GM21576 (cell line): ENCODE results near the gene MACROD2.
A peak's percentile ranks its signal among the peaks of the same experiment; 100 is the strongest.
"Not testable (repeated sequence)": the region's sequence is repeated elsewhere in the genome, so short reads cannot be mapped to it uniquely, and the experiment has no call there.

Source experiments
- ATAC-seq: cut with Tn5 transposase; IDR thresholded peaks from one replicate; pipeline ENCODE4 v1.9.1; 2021; ENCODE audit warnings: mild to moderate bottlenecking, moderate library complexity; ENCODE audit not compliant: unreplicated experiment

The MACROD2 gene

DNA sequence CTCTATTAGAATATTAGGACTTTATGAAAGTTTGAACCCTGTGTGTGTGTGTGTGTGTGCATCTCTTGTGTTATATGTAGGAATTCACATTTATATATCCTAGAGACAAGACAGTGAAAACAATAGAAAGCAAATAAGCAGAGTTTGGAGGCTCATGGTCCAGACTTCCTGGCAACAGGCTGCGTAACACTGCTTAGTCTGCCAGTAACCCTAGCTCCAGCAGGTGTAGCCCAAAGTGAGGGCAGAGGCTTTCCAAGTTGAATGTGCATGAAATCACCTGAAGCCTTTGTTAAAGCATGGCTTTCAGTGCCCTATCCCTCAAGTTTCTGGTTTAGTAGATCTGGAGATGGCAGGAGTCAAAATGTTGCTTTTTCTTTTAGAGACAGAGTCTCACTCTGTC is 2008.0 kb downstream of the MACROD2 start:
- ATAC-seq = no peak

DNA sequence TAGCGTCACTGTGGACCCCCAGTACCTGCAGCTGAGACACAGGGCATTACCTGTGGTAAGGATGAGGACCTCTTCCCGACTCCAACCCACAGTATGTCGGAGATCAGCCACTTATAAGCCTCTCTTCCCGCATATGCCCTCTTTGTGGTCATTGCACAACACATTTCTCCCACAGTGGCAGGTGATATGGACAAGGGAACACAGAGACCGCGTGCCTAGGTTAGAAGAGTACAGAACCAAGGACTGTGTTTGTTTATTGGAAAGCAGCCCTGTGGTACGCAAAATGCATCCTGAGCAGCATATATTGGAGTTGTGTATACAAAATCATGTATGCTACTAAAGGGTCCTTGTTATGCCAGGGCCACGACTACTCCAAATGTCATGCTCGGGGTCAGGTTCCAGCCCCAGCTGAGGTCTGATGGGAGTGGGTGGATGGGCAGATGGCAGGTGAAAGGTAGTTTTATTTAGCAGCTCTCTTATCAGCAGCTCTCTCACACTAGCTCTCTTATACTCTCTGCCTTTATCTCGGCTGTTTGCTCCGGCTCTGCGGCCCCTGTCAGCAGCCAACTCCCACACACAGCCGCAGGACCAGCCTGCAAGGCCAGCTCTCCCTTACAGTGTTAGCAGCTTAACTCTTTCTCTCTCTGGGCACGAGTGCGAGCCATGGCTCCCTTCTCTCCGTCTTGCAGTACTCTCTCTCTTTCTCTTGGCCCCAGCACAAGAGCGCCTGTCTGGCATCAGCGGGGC is 2009.0 kb downstream of the MACROD2 start:
- no peak for ATAC-seq

DNA sequence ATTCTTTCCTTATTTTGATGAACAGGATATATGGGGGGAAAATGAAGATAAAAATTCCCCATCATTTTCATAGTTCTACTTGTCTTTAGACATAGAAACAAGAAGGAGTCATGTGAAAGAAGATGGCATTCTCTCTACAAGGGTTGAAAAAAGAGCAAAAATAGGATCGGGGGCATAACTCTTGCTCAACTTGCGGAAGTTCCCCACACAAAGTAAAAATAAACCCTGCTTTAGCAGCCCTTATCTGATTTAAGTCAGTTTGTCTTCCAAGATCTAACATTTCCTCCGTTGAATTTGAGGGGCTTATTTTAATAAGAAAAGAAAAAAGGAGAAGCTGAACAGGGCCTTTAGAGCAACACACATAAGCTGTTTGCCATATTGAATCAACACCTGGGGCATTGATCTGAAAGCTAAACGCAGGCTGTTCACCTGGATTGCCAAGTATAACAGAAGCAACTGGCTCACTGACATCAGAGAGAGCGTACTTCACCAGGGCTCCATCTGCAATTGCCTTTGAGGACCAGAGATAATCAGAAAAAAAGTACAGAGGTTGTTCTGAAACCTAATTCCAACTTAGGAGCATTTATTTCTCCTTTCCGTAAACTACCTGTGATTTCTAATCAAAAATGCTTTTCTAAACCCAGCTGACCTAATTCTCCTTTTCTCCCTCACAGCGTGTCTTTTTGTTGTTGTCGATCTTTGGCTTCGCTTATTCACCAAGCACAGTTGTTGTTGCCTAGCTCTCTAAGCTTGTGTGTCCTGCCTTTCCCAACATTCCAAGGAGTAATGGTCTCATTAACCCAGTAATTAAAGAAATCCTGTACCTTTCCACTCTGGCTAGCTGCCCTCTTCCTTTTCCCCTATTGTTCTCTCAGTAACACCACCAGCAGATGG is 2010.0 kb downstream of the MACROD2 start:
- no peak for ATAC-seq

DNA sequence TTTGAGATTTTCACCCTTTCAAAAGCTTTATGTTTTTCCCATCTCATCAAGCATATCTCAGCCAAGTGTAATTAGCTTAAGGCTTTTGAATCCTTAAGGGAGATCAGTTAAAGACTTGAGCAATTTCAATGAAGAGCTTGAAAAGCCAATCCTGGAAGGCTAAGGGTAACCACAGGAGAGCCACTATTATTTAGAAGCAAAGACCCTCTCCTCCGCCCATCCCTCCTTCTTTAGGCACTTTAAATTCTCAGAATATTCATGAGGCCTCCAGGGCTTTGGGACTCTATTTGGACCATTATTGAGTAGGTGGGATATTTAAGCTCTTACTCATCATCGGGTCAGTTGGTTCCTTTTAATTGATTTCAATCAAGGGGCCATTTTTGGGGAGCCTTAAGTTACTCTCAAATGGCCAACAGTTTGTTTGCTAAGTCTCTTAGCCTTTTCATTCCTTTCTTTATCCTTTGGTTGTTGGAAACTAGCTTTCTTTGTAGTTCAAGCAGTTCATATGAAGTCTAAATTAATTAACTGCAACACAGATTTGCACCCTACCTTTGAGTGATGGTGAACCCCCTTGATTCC is 2010.7 kb downstream of the MACROD2 start:
- ATAC-seq = no peak

DNA sequence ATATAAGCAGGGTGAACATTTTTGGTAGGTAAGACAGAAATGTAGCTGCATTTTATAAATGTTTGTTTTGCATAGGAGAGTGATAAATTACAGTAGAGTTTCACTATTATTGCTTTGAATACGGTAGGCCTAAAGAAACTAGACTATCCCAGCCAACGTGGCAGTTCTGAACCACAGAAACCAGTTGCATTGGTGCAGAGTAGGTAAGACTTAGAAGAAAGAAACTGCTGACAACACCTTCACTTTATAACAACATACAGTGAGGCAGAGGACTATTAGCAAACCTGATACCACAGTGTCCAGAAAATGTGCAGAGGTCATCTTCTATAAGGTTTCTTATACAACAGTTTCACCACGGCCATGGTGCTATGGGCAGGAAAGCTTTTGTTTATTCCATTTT is 2011.8 kb downstream of the MACROD2 start:
- peak; percentile 93 for ATAC-seq

DNA sequence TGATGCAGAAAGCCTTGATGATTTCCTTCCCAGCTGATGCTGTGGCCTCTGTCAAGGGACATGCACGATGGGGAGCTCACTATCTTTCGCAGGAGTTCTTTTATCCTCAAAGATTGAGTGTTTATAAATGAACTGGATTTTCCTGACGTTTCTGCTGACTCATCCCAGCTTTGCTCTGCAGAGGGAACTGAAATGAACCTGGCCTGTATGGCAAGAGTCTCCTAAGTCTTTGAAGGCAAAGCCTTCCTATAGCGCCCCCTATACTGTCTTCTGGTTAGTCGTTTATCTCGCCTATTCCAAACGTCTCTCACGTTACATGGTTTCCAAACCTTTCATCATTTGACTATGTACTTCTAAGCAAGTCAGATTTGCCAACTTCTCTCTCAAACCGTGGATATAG is 2012.6 kb downstream of the MACROD2 start:
- ATAC-seq = no peak

DNA sequence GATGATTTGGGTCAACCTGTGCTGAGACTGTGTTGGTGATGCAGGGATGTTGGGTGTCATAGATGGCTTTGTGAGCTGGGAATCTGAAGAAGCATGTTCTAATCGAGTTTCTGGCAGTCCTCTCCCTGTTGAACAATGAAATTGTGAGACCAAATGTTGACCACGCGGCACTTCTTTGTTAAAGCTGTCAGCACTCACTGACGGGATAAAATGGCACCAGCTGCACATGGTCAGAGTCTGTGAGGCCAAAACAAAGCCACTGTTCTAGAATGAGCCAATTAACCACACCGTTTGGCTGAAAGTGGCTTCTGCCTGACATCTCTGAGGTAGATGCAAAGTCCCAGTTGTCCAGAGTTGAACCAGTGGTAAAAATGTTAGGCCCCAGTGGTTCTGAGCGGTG is 2015.7 kb downstream of the MACROD2 start:
- ATAC-seq = no peak

DNA sequence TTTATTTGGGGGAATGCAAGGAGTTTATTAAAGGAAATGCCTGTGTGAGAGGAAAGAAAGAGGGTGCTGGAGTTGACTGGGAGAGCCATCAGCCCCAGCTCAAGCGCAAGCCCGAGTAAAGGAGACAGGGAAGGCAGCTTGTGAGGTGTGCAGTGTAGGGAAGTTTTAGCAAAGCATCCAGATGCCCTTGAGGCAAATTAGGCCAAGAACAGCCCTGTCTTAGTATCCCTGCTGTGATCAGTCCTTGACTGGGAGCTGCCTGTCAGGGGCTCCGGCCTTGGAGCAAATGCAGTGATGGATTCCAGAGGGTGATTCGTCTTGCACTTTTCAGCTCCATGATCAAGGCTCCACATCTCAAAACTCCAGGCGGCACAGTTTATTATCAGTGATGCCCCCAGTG is 2016.2 kb downstream of the MACROD2 start:
- no peak for ATAC-seq

DNA sequence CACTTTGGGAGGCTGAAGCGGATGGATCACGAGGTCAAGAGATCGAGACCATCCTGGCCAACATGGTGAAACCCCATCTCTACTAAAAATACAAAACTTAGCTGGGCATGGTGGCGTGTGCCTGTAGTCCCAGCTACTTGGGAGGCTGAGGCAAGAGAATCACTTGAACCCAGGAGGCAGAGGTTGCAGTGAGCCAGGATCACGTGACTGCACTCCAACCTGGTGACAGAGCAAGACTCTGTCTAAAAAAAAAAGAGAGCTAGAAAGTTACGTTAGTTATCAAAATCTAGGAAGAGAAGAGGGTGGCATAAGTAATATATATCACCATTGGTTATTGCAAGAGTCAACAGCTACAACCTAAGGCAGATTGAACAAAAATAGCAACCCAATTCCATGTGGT is 2017.6 kb downstream of the MACROD2 start:
- ATAC-seq = not testable (repeated sequence)

DNA sequence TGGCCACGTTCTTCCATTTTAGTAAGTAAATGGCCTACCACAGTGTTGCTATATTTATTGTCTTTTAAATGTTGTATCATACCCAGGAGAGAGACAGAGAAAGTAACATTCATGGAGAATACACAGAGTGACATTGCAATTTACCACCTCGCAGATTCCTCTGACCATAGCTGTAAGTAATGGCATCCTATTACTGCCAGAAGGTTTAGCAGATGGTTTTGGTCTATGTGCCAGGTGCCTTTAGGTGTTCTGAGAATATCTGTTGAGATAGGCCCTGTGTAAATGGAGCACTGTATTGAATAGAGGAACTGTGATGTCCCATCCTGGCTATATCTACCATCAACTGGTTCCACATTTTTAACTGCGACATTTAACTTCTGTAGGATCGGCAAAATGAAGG is 2018.3 kb downstream of the MACROD2 start:
- ATAC-seq = no peak

DNA sequence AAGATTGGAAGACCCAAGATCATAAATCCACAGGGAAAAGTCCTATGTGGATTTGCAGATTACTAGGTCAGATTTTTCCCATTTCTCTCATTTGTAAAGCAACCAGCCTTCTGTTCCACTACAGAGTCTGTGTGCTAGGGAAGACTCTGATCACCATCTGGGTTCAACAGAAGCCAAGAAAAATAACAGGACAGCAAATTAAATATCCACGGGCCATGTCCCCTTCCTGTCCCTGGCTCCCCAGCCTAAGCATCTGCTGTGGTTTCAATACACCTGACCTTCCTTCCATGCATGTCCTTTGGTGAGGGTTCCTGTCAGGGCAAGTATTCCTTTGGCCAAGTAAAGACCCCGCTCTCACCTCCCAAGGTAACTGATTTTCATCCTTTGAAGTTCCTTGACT is 2019.1 kb downstream of the MACROD2 start:
- no peak for ATAC-seq

DNA sequence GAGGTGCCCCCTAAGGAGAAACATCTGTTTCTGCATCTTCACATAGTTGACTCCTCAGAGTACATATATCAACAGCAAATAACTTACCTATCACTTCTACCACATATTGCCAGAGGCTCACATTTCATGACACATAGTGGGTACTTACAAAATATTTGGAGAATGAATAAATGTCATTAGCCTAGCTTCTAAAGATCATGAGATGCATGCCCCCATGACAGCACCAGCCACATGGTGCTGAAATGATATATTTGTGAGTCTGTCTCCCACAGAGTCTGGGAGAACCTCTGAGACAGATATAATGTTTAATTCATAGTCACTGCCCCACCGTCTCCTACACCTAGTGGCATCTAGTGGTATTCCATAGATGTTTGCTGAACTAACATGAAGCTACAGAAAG is 2022.3 kb downstream of the MACROD2 start:
- no peak for ATAC-seq

DNA sequence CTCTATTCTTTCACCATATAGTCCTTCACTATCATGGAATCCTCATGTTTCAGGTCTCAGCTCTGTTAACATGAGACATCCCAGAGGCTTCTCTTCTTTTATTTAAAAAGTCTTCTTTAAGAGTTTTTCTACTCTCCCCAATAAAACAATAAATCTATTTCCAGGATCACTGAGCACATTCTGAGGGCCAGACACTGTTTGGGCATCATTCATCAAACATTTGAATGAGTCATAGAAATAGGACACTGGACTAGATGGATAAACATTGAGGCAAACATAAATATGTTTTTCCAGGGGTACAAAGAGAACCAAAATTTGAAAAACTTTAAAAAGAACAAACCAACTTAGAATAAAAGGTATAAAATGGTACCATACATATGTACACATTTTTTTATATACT is 2023.6 kb downstream of the MACROD2 start:
- no peak for ATAC-seq

DNA sequence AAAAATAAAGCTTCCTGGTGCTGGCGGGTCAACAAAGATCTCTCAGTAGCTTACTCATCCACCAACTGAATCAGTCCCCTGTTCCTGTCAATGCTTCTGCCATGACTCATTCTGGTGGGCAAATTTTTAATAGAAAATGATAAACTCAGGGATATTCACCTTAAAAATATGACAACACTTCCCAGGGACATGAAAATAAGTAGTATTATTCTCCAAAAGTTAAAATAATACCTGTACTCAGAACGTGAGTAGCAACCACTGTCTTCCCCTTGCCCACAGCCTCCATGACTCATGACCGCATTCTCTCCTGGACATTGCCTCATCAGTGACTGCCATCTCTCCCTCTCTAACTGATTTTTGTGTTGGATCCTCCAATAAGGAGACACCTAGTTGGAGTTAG is 2025.7 kb downstream of the MACROD2 start:
- no peak for ATAC-seq

DNA sequence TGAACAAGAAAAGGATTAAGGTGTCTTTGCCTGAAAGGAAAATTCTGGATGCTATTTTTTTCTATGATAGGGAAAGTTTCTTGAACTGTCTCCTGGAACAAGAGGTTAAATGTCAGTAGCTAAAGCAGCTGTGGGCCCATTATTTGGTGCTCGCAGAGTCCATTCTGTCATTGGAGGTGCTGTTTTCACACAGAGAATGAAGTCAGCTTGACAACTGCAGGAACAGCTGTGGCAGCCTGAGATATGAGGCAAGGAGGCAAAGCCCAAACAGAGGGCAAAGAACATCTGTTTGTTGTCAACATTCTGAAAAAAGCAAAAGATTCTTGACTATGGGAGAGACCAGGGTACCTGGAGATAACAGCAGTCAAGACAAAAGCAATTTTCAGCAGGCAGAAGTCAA is 2029.8 kb downstream of the MACROD2 start:
- no peak for ATAC-seq

DNA sequence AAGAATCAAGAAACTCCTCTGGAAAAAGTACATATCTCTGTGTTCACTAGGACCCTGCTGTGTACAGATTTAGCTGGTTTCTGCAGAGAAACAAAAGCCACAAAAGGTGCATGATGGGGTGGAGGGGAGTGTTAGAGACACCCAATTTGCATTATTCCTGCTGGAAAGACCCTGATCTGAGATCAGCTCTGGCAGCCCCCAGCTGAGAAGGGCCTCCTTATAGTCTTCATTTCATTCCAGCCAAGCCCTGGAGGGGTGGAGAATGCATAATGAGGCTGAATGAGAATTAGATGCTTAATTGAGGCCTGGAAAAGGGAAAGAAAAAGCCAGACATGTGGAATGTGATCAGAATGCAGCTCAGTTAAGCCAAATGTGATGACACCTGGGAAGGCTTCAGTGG is 2032.4 kb downstream of the MACROD2 start:
- ATAC-seq = no peak

DNA sequence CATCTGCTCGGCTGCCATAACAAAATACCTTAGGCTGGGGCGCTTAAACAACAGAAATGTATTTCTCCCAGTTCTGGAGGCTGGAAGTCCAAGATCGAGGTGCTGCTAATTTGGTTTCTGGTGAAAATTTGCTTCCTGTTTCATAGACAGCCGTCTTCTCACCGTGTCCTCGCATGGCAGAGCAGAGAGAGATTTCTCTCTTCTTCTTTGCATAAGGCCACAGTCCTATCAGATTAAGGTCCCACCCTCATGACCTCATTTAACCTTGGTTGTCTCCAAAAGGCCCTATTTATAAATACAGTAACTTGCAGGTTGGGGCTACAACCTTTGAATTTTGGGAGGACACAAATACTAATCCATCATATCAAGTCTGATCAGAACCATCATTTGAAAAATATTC is 2033.6 kb downstream of the MACROD2 start:
- peak; percentile 75 for ATAC-seq

DNA sequence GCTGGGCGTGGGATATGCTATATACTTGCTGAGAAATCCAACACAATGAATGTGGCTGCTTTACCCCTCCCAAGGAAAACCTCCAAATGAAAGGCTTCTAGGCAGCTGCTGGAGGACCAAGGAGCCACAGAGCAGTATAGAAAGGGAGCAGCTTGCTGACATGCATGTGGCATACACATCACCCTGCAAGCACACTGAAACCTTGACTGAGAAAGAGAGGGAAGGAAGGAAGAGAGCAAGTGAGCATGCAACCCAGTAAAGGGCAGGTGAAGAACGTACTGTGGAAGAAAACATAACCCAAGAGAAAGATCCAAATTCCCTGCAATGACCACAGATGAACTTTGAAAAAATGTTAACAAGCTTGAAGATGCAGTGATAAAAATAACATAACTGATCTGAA is 2034.9 kb downstream of the MACROD2 start:
- no peak for ATAC-seq

DNA sequence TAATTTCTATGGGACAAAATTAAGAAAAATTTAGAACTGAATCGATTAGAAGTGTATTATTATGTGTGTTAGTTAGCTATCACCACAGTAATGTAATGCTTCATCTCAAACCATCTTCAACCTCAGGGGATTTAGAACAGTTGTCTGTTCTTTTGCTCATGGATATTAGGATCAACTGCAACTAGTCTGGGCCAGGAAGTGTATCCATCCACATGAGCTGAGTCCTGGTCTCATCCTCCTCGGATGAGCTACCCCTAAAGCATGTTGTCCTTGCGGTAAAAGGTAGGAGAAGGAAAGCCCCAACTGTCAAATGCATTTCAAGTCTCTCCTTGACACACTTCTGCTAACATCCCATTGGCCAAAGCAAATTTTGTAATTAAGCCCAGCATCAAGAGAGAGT is 2040.3 kb downstream of the MACROD2 start:
- ATAC-seq = no peak

DNA sequence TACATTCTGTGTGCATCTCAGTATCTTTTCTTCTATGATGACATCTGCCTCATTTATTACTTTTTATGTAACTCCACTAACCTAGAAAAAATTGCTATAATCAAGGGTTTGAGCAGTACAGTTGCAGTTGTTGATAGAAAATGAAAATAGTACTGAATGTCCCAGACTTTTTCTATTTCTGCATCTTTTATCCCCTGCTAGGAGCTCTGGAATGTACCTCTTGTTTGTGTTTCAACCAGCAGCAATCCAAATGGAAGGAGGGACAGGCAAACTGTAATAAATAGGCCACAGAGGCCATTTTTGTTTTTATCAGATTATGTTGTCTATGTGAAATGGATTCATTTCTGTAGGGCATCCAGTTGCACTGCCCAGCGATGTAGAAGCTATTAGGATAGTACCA is 2041.0 kb downstream of the MACROD2 start:
- ATAC-seq = no peak

DNA sequence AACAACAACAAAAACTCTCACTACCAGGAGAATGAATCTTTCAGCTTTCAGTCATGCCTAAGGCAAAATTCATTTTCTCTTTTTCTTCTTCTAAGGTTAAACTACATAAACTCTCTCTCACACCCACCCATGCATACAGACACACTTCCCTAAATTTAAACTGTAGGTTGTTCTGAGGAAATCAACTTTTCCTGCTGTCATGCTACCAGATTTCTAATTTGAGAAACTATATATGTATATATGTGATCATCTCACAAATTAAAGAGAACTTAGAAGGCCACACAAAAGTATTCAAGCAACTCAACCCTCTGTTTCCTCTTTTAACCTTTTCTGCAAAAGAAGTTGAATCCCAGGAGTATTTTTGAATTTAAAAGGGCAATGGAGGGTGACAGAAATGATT is 2045.4 kb downstream of the MACROD2 start:
- ATAC-seq = no peak

DNA sequence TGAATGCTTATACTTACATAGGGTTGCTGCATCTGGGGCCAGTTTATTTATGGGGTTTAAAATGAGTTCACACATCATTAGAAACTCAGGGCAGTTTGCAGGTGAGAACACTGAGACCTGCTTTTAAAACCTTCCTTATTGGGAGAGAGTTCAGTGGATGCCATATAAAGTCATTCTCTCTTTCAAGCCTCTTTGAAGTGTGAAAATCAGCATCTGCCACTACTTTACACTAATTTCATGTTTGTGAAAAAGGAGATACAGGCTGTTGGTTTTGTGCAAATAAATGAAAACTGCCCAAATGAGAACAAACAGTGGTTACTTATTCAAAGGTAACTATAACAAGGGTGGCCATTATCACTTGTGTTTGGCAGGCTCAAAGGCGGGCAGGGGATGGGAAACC is 2047.4 kb downstream of the MACROD2 start:
- ATAC-seq = no peak
